ENCODE results near the gene TGFB1. TPM values are rescaled to one million over a fixed set of nuclear protein-coding genes. Genes with fewer than 3 reads are reported as not detected.

Gene TGFB1
- total and polyA plus RNA-seq, 9 of the 15 experiments (the other 6 are each of a cell fraction or from before 2014, with no cell fraction given) = 0.24 to 159 (median 17.2) TPM

DNA sequence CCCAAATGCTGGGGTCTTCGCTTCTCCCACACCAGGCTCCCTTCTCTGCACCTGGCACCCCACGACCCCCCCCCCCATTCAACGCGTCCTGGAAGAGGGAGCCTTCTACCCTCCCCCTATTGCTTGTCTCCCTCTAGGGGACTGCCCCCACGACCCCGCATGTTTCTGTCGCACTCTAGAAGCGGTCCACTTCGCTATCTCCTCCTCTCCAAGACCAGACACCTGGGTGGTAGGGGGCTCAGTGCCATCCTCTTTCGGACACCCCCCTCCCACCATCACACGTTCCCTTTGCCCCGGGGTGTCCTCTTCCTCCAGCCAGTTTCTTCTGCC is 1.5 kb downstream of the TGFB1 start (continued):
- TF ChIP-seq FOXK2 (conservative IDR thresholded peaks at IDR 0.05 in 1 of 2, IDR thresholded peaks at IDR 0.05 in 1 of 2; ENCODE audit: low read depth in 2 of 2) = peak in 1 of 2 experiments; percentile 43; a peak in 1 of 4 replicates
- TF ChIP-seq SPI1 (IDR thresholded peaks at IDR 0.05; ENCODE audit: borderline replicate concordance, low read depth, low read length) = peak; percentile 69
- TF ChIP-seq SRSF9 (IDR thresholded peaks at IDR 0.05; ENCODE audit: borderline replicate concordance, low read depth, low read length) = no peak
- no peak for TF ChIP-seq ATF4 (CRISPR knock-in tag; IDR thresholded peaks at IDR 0.05)
- no peak for TF ChIP-seq MECOM (CRISPR knock-in tag; IDR thresholded peaks at IDR 0.05)
- peak; percentile 27 for TF ChIP-seq KDM5B (IDR thresholded peaks at IDR 0.05; ENCODE audit: insufficient replicate concordance, low read depth, low read length)
- no peak for TF ChIP-seq PTRF (tag; IDR thresholded peaks at IDR 0.05)
- TF ChIP-seq, protein P1, sequence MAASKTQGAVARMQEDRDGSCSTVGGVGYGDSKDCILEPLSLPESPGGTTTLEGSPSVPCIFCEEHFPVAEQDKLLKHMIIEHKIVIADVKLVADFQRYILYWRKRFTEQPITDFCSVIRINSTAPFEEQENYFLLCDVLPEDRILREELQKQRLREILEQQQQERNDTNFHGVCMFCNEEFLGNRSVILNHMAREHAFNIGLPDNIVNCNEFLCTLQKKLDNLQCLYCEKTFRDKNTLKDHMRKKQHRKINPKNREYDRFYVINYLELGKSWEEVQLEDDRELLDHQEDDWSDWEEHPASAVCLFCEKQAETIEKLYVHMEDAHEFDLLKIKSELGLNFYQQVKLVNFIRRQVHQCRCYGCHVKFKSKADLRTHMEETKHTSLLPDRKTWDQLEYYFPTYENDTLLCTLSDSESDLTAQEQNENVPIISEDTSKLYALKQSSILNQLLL (CRISPR knock-in tag; IDR thresholded peaks at IDR 0.05; ENCODE audit: borderline replicate concordance) = no peak
- no peak for TF ChIP-seq TFAP4 (CRISPR knock-in tag; IDR thresholded peaks at IDR 0.05; ENCODE audit: borderline replicate concordance)
- TF ChIP-seq TAF7 (tag; IDR thresholded peaks at IDR 0.05) = no peak
- TF ChIP-seq BACH1 (tag; IDR thresholded peaks at IDR 0.05) = no peak
- TF ChIP-seq MAFG (tag; conservative IDR thresholded peaks at IDR 0.05) = no peak
- no peak for TF ChIP-seq ZBTB49 (CRISPR knock-in tag; IDR thresholded peaks at IDR 0.05; ENCODE audit: borderline replicate concordance)
- TF ChIP-seq ZBTB9 (CRISPR knock-in tag; IDR thresholded peaks at IDR 0.05) = no peak
- TF ChIP-seq SUPT5H (IDR thresholded peaks at IDR 0.05) = 0 out of 2 replicates have a peak, but pooled peaks have one; percentile 11
- TF ChIP-seq PRDM10 (IDR thresholded peaks at IDR 0.05; ENCODE audit: partially characterized antibody) = peak; percentile 89
- TF ChIP-seq, protein P2, sequence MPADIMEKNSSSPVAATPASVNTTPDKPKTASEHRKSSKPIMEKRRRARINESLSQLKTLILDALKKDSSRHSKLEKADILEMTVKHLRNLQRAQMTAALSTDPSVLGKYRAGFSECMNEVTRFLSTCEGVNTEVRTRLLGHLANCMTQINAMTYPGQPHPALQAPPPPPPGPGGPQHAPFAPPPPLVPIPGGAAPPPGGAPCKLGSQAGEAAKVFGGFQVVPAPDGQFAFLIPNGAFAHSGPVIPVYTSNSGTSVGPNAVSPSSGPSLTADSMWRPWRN (IDR thresholded peaks at IDR 0.05; ENCODE audit: low read depth) = no peak
